Omental fat pad (tissue), 4 donors: Measurements from ENCODE around the gene TARM1. TPM values are rescaled to one million over a fixed set of nuclear protein-coding genes. Genes with fewer than 3 reads are reported as not detected.

Source experiments
- ATAC-seq: fragments of 150-250 bp; one replicate; pipeline ENCODE4 v1.9.1; 2016; ENCODE audit warnings: mild to moderate bottlenecking, moderate library complexity; ENCODE audit not compliant: low FRiP score
- DNase-seq: peaks from one replicate; pipeline ENCODE4 v3.0.0-alpha.2; 2019; ENCODE audit warnings: low spot score
- CTCF ChIP-seq, 3 donors: fragments of 450-650 bp; IDR thresholded peaks; one replicate each; pipeline ENCODE4 v1.5.1; 2016 to 2017; ENCODE audit warnings: antibody characterized with exemption in 3 of 3, mild to moderate bottlenecking in 3 of 3, moderate library complexity in 2 of 3
- small RNA-seq: library from RNA; depleted of rRNA; stranded (forward); fragments of <200 nt; gene quantifications from one replicate; pipeline ENCODE3, GENCODE V24; 2016
- total RNA-seq, 4 donors: library from RNA; depleted of rRNA; stranded (reverse); fragments of >200 nt; gene quantifications; one replicate each; pipeline ENCODE4 v1.1.0, GENCODE V29; 2016

TARM1 gene
- total RNA-seq, 4 donors from 2014 or later, result not detected

- DNase-seq (no peak), ATAC-seq (no peak)
- TF ChIP-seq CTCF (IDR thresholded peaks at IDR 0.05), result no peak
Observed at GRCh38 chr19:54029301-54029700, 51.9 kb downstream of the TARM1 start.

GRCh38 chr19:54026656-54027055 lies 54.5 kb downstream of the TARM1 start:
- no peak for TF ChIP-seq CTCF (IDR thresholded peaks at IDR 0.05)
- no peak for DNase-seq
- ATAC-seq, result no peak

- DNase-seq (no peak), ATAC-seq (no peak)
- TF ChIP-seq CTCF (IDR thresholded peaks at IDR 0.05), result no peak
Observed at GRCh38 chr19:54024660-54025059, 56.5 kb downstream of the TARM1 start.

- no peak for ATAC-seq
- DNase-seq, result no peak
- no peak for TF ChIP-seq CTCF (IDR thresholded peaks at IDR 0.05)
Observed at GRCh38 chr19:54023191-54023590, 58.0 kb downstream of the TARM1 start.

- TF ChIP-seq CTCF (IDR thresholded peaks at IDR 0.05), result no peak
- ATAC-seq, result no peak
- DNase-seq, result no peak
Observed at GRCh38 chr19:54021932-54022331, 59.2 kb downstream of the TARM1 start.

- no peak for ATAC-seq
- TF ChIP-seq CTCF (IDR thresholded peaks at IDR 0.05), result no peak
- DNase-seq, result no peak
Observed at GRCh38 chr19:54021363-54021762, 59.8 kb downstream of the TARM1 start.

Small RNAs within 50 kb of the gene (small RNA-seq; reads per million reads assigned to genes)
- gene AC012314.20, result not detected

Other genes with a start within 250 kb of the TARM1 start
- gene MYADM, start 213.5 kb downstream of the TARM1 start, total RNA-seq, result 100 to 1,000 TPM in 2 of 4 donors, 10 to 100 TPM in 2; 50.6 to 346 (median 97.8) TPM
- gene PRKCG, start 199.2 kb downstream of the TARM1 start, total RNA-seq, result not detected
- gene CACNG7, start 172.1 kb downstream of the TARM1 start, total RNA-seq, result not detected
- gene CACNG8, start 118.4 kb downstream of the TARM1 start, total RNA-seq, result not detected
- gene CACNG6, start 89.7 kb downstream of the TARM1 start, total RNA-seq, result not detected
- gene VSTM1, start 17.5 kb downstream of the TARM1 start, total RNA-seq, result not detected
- 1 to 10 TPM; 1.3 to 8.3 (median 5.5) TPM for gene OSCAR, start 19.4 kb upstream of the TARM1 start, total RNA-seq
- 10 to 100 TPM in 3 of 4 donors, 1 to 10 TPM in 1; 7.1 to 33.0 (median 28.6) TPM for gene NDUFA3, start 21.5 kb upstream of the TARM1 start, total RNA-seq
- gene TFPT, start 34.3 kb upstream of the TARM1 start, total RNA-seq, result 10 to 100 TPM in 3 of 4 donors, 1 to 10 TPM in 1; 9.7 to 19.9 (median 15.6) TPM
- gene PRPF31, start 34.4 kb upstream of the TARM1 start, total RNA-seq, result 10 to 100 TPM; 33.8 to 50.1 (median 39.7) TPM
- 10 to 100 TPM; 13.4 to 24.4 (median 19.0) TPM for gene CNOT3, start 56.4 kb upstream of the TARM1 start, total RNA-seq
- 10 to 100 TPM in 1 of 4 donors, 1 to 10 TPM in 3; 5.3 to 12.3 (median 7.4) TPM for gene LENG1, start 78.4 kb upstream of the TARM1 start, total RNA-seq
- gene TMC4, start 91.8 kb upstream of the TARM1 start, total RNA-seq, result 1 to 10 TPM in 3 of 4 donors, not detected in 1; 1.2 to 4.1 (median 1.6) TPM
- gene MBOAT7, start 108.2 kb upstream of the TARM1 start, total RNA-seq, result 10 to 100 TPM; 21.0 to 72.4 (median 32.7) TPM
- 10 to 100 TPM; 36.1 to 49.3 (median 40.3) TPM for gene TSEN34, start 109.9 kb upstream of the TARM1 start, total RNA-seq
- gene RPS9, start 119.5 kb upstream of the TARM1 start, total RNA-seq, result 1,000 to 10,000 TPM; 1,567 to 2,105 (median 1,838) TPM
- gene LILRB3, start 141.6 kb upstream of the TARM1 start, total RNA-seq, result 100 to 1,000 TPM in 1 of 4 donors, 10 to 100 TPM in 3; 11.7 to 135 (median 71.5) TPM
- 10 to 100 TPM in 1 of 4 donors, 1 to 10 TPM in 3; 2.1 to 13.6 (median 7.3) TPM for gene LILRA6, start 161.4 kb upstream of the TARM1 start, total RNA-seq
- gene LILRB5, start 175.9 kb upstream of the TARM1 start, total RNA-seq, result 10 to 100 TPM; 24.0 to 75.5 (median 39.4) TPM
- gene LILRB2, start 199.7 kb upstream of the TARM1 start, total RNA-seq, result 10 to 100 TPM in 2 of 4 donors, 1 to 10 TPM in 2; 3.5 to 15.4 (median 10.1) TPM
- gene LILRA5, start 231.8 kb upstream of the TARM1 start, total RNA-seq, result 10 to 100 TPM in 1 of 4 donors, 1 to 10 TPM in 3; 3.7 to 13.2 (median 7.8) TPM